Stimulated activated CD4-positive, alpha-beta T cell treated with anti-CD3 and anti-CD28 coated beads, TNF-alpha, amount 100 ng/mL, for 4 hours (primary cell): ENCODE results near the gene AP3S1.
"Not testable (repeated sequence)": the region's sequence is repeated elsewhere in the genome, so short reads cannot be mapped to it uniquely, and the experiment has no call there.

Experiments used
- DNase-seq, 3 experiments: peaks; one replicate each; pipeline ENCODE4 v3.0.0-alpha.2; 2020; ENCODE audit warnings: low read depth in 3 of 3

AP3S1 gene

GRCh38 chr5:115872447-115872846, 30.7 kb downstream of the AP3S1 start:
- no peak for DNase-seq

GRCh38 chr5:115873392-115873791, 31.7 kb downstream of the AP3S1 start:
- no peak for DNase-seq

GRCh38 chr5:115875447-115875846, 33.7 kb downstream of the AP3S1 start:
- no peak for DNase-seq

GRCh38 chr5:115877342-115877741, 35.6 kb downstream of the AP3S1 start:
- DNase-seq: not testable (repeated sequence)

- not testable (repeated sequence) for DNase-seq
Observed at GRCh38 chr5:115882434-115882833, 40.7 kb downstream of the AP3S1 start.

GRCh38 chr5:115884704-115885103, 43.0 kb downstream of the AP3S1 start:
- no peak for DNase-seq

GRCh38 chr5:115885208-115885607, 43.5 kb downstream of the AP3S1 start:
- DNase-seq: not testable (repeated sequence)

GRCh38 chr5:115888027-115888426, 46.3 kb downstream of the AP3S1 start:
- no peak for DNase-seq

- DNase-seq: no peak
Observed at GRCh38 chr5:115892021-115892420, 50.3 kb downstream of the AP3S1 start.

- no peak for DNase-seq
Observed at GRCh38 chr5:115894342-115894741, 52.6 kb downstream of the AP3S1 start.

GRCh38 chr5:115895821-115896220, 54.1 kb downstream of the AP3S1 start:
- no peak for DNase-seq

GRCh38 chr5:115898656-115899055, 56.9 kb downstream of the AP3S1 start:
- DNase-seq: no peak

- DNase-seq: no peak
Observed at GRCh38 chr5:115907177-115907576, 65.4 kb downstream of the AP3S1 start.

- DNase-seq: not testable (repeated sequence)
Observed at GRCh38 chr5:115913623-115914400, 72.1 kb downstream of the AP3S1 start.

GRCh38 chr5:115920171-115920725, 78.5 kb downstream of the AP3S1 start:
- no peak for DNase-seq

- DNase-seq: not testable (repeated sequence)
Observed at GRCh38 chr5:115928578-115929407, 87.1 kb downstream of the AP3S1 start.

GRCh38 chr5:115930171-115930570, 88.4 kb downstream of the AP3S1 start:
- DNase-seq: not testable (repeated sequence)

- DNase-seq: no peak
Observed at GRCh38 chr5:115930630-115931337, 89.0 kb downstream of the AP3S1 start.

- DNase-seq: no peak
Observed at GRCh38 chr5:115932991-115933390, 91.3 kb downstream of the AP3S1 start.

- no peak for DNase-seq
Observed at GRCh38 chr5:115934388-115934974, 92.7 kb downstream of the AP3S1 start.

GRCh38 chr5:115936031-115936430, 94.3 kb downstream of the AP3S1 start:
- no peak for DNase-seq

- no peak for DNase-seq
Observed at GRCh38 chr5:115939059-115939458, 97.3 kb downstream of the AP3S1 start.
